Gastrocnemius medialis (tissue), 4 donors: ENCODE measurements around the gene NDRG2. TPM values are rescaled to one million over a fixed set of nuclear protein-coding genes. Genes with fewer than 3 reads are reported as not detected.
A peak's percentile ranks its signal among the peaks of the same experiment; 100 is the strongest.
"Not testable (repeated sequence)": the region's sequence is repeated elsewhere in the genome, so short reads cannot be mapped to it uniquely, and the experiment has no call there.

Experiments used
- ATAC-seq, 2 donors: fragments of 150-250 bp; one replicate each; pipeline ENCODE4 v1.9.1; 2016
- DNase-seq, 2 donors: peaks; one replicate each; pipeline ENCODE4 v3.0.0-alpha.2; 2019
- H3K27ac ChIP-seq, 4 donors: fragments of 200-600 bp; sonication (generic); 1 replicate in 1 of 4; 2 replicates in 3 of 4; pipeline ENCODE4 v1.5.1; 2016 to 2018; ENCODE audit warnings: mild to moderate bottlenecking in 2 of 4, moderate library complexity in 1 of 4
- H3K27me3 ChIP-seq, 3 donors: fragments of 200-600 bp; sonication (generic) in 2 of 3; 1 replicate in 1 of 3; 2 replicates in 2 of 3; pipeline versions ENCODE4 v1.5.1 to v1.6.0; 2016 to 2019; ENCODE audit warnings: mild to moderate bottlenecking in 1 of 3, moderate library complexity in 1 of 3
- H3K36me3 ChIP-seq, 2 donors: fragments of 200-600 bp; sonication (generic) in 1 of 2; one replicate each; pipeline ENCODE4 v1.5.1; 2017 to 2018
- H3K4me1 ChIP-seq, 2 donors: fragments of 200-600 bp; sonication (generic) in 1 of 2; one replicate each; pipeline ENCODE4 v1.5.1; 2016 to 2017; ENCODE audit warnings: mild to moderate bottlenecking in 2 of 2
- H3K4me3 ChIP-seq, 4 donors: fragments of 200-600 bp; sonication (generic) in 3 of 4; 1 replicate in 1 of 4; 2 replicates in 3 of 4; pipeline ENCODE4 v1.5.1; 2016 to 2019; ENCODE audit warnings: mild to moderate bottlenecking in 2 of 4
- H3K9me3 ChIP-seq, 3 donors: fragments of 200-600 bp; sonication (generic) in 2 of 3; 1 replicate in 1 of 3; 2 replicates in 2 of 3; pipeline ENCODE4 v1.5.1; 2016 to 2019
- POLR2A ChIP-seq, 2 donors: fragments of 450-650 bp; IDR thresholded peaks; one replicate each; pipeline ENCODE4 v1.6.1; 2017; ENCODE audit warnings: antibody characterized with exemption in 2 of 2, mild to moderate bottlenecking in 2 of 2, moderate library complexity in 2 of 2
- in situ Hi-C, 4 donors: fragments of 200-750 bp; cut with MboI; loops; one replicate each; pipeline versions ENCODE4 v1.15.0 to v1.8.0; 2017; ENCODE audit warnings: low sequenced_read_pairs in 4 of 4
- intact Hi-C: fragments of 100-400 bp; cut with DNase I; formaldehyde crosslinking; loops from one replicate; pipeline ENCODE4 v1.15.1; 2023; ENCODE audit warnings: low total_unique reads
- total RNA-seq, 4 donors: library from RNA; depleted of rRNA; stranded (reverse); fragments of >200 nt; gene quantifications; one replicate each; pipeline versions ENCODE4 v1.1.0 to v1.2.3, GENCODE V29; 2016
- TF ChIP-seq, protein P1 (sequence below), 5 experiments: fragments of 450-650 bp in 3 of 5; fragments of 200-600 bp in 2 of 5; sonication (generic) in 2 of 5; IDR thresholded peaks in 4 of 5; conservative IDR thresholded peaks in 1 of 5; 1 replicate in 4 of 5; 2 replicates in 1 of 5; pipeline ENCODE4 v1.5.1; 2016 to 2019; ENCODE audit warnings: antibody characterized with exemption in 5 of 5, mild to moderate bottlenecking in 3 of 5, moderate library complexity in 3 of 5

Gene NDRG2
- total RNA-seq, 4 donors from 2014 or later, result 759 to 2,790 (median 1,841) TPM

DNA sequence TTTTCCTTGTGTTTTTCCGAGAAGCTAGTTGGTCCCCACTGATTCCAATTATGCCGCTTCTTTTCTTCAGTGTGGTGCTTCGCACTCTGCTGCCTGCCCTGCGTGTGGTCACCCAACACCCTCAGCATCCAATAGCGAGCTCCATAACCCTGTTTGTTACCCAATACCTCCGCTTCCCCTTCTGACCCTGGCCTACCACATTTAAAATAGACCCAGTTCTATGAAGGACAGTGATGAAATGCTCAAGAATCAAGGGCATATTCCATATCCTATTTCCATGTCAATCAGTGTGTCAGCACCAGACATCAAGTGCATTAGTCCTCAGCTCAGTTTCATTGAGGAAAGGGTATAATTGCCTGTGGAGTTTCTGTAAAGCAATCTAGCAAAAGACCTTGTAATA, 9.5 kb downstream of the NDRG2 start:
- H3K4me1 ChIP-seq, result peaks cover 54 to 62% of the 10 kb centered on the region in 2 donors
- in situ Hi-C loops, result loop anchor here (10.0 kb wide), 2 partner anchors 79 to 89 kb away; partner anchors contain the start of genes TMEM253 (in 2 of the 4) and ZNF219 (in 2 of the 4)

DNA sequence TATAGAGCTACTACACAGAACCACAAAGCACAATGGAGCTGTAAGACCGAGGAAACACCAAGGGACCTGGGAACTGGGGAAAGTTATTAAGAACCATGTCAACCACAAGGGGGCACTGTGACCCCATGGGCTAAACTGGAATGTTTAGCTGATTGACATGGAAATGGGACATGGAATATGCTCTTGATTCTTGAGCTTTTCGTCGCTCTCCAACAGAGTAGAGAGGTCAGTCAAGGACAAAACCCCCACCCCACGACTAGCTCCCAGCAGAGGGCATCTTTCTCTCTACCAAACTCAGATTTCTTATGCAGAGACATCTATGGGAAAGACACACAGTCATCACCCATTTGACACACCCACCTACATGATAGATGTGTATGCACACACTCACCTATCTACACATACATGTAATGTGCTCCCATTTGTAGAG, 10.1 kb downstream of the NDRG2 start:
- in situ Hi-C loops, result loop anchor here (10.0 kb wide), 2 partner anchors 80 to 90 kb away; partner anchors contain the start of genes TMEM253 (in 2 of the 4) and ZNF219 (in 2 of the 4)
- peaks cover 51 to 56% of the 10 kb centered on the region in 2 donors for H3K4me1 ChIP-seq
- no peaks in the 10 kb centered on the region for H3K9me3 ChIP-seq
- peak; percentile 78 to 86 for DNase-seq
- peak overlapping the region; percentile 97 to 100 (median 100) for H3K27ac ChIP-seq
- H3K36me3 ChIP-seq, result peaks cover 0 to 37% of the 10 kb centered on the region in 2 donors
- no peaks in the 10 kb centered on the region for H3K27me3 ChIP-seq
- ATAC-seq, result peak; percentile 72 to 88
- TF ChIP-seq POLR2A (IDR thresholded peaks at IDR 0.05), result no peak
- TF ChIP-seq, protein P1, sequence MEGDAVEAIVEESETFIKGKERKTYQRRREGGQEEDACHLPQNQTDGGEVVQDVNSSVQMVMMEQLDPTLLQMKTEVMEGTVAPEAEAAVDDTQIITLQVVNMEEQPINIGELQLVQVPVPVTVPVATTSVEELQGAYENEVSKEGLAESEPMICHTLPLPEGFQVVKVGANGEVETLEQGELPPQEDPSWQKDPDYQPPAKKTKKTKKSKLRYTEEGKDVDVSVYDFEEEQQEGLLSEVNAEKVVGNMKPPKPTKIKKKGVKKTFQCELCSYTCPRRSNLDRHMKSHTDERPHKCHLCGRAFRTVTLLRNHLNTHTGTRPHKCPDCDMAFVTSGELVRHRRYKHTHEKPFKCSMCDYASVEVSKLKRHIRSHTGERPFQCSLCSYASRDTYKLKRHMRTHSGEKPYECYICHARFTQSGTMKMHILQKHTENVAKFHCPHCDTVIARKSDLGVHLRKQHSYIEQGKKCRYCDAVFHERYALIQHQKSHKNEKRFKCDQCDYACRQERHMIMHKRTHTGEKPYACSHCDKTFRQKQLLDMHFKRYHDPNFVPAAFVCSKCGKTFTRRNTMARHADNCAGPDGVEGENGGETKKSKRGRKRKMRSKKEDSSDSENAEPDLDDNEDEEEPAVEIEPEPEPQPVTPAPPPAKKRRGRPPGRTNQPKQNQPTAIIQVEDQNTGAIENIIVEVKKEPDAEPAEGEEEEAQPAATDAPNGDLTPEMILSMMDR (IDR thresholded peaks at IDR 0.05 in 4 of 5, conservative IDR thresholded peaks at IDR 0.05 in 1 of 5), result peak; percentile 96 to 99 (median 98)
- no peak overlapping the region for H3K4me3 ChIP-seq
- intact Hi-C loops, result loop anchor here (1.0 kb wide), 3 partner anchors 26 to 90 kb away; no protein-coding TSS in a partner anchor

More for the DNA sequence above, 9.5 kb downstream of the NDRG2 start:
- Histone ChIP-seq H3K27me3 (no peaks in the 10 kb centered on the region), H3K9me3 (no peaks in the 10 kb centered on the region), H3K4me3 (no peak overlapping the region), H3K36me3 (peaks cover 0 to 42% of the 10 kb centered on the region in 2 donors), H3K27ac (peak overlapping the region; percentile 97 to 100 (median 100))
- intact Hi-C loops, result no loop called here
- ATAC-seq (peak; percentile 87 to 91), DNase-seq (peak in 1 of 2 donors; percentile 84)
- TF ChIP-seq, protein P1 (IDR thresholded peaks at IDR 0.05 in 4 of 5, conservative IDR thresholded peaks at IDR 0.05 in 1 of 5), result no peak
- TF ChIP-seq POLR2A (IDR thresholded peaks at IDR 0.05), result peak in 1 of 2 donors; percentile 44

- in situ Hi-C loops, result loop anchor here (10.0 kb wide), 2 partner anchors 84 to 94 kb away; partner anchors contain the start of genes TMEM253 (in 2 of the 4) and ZNF219 (in 2 of the 4)
Measured at GRCh38 chr14:21011136-21011535, 13.7 kb downstream of the NDRG2 start.

DNA sequence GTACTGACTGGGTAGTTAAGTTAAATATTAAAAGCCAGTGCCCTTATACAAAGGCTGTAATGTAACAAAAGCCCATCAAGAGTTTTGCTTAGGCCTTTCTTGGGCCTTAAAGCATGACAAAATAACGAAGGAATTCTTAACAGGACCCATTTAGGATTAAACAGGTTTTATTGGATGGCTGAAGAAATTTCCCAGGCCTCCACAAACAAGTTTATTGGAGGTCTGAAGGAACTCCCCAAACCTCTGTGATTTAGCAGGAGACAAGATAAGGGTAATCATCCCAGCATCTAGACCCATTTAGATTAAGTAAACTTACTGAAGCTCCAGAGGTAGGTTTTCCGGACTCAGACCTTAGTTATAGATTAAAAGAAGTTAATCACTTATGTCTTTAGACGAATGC, 15.1 kb downstream of the NDRG2 start:
- H3K27ac ChIP-seq, H3K4me1 ChIP-seq, DNase-seq, ATAC-seq, H3K36me3 ChIP-seq, intact Hi-C loops, H3K4me3 ChIP-seq, H3K9me3 ChIP-seq, H3K27me3 ChIP-seq: not testable (repeated sequence)
- in situ Hi-C loops, result loop anchor here (10.0 kb wide), 2 partner anchors 85 to 95 kb away; partner anchors contain the start of genes TMEM253 (in 2 of the 4) and ZNF219 (in 2 of the 4)

More at GRCh38 chr14:21011136-21011535, 13.7 kb downstream of the NDRG2 start:
- Histone ChIP-seq H3K27ac (no peak overlapping the region), H3K27me3 (no peaks in the 10 kb centered on the region), H3K4me1 (peaks cover 14 to 20% of the 10 kb centered on the region in 2 donors), H3K36me3 (peaks cover 0 to under 1% of the 10 kb centered on the region in 2 donors), H3K4me3 (no peak overlapping the region), H3K9me3 (no peaks in the 10 kb centered on the region)
- DNase-seq (no peak), ATAC-seq (no peak)
- TF ChIP-seq POLR2A (IDR thresholded peaks at IDR 0.05), result no peak
- TF ChIP-seq, protein P1 (IDR thresholded peaks at IDR 0.05 in 4 of 5, conservative IDR thresholded peaks at IDR 0.05 in 1 of 5), result no peak
- intact Hi-C loops, result no loop called here

- Histone ChIP-seq H3K36me3 (no peaks in the 10 kb centered on the region), H3K27ac (peak overlapping the region in 1 of 4 donors; percentile 8), H3K9me3 (no peaks in the 10 kb centered on the region), H3K27me3 (no peaks in the 10 kb centered on the region), H3K4me3 (no peak overlapping the region), H3K4me1 (no peaks in the 10 kb centered on the region)
- ATAC-seq (peak in 1 of 2 donors; percentile 5), DNase-seq (no peak)
- intact Hi-C loops (no loop called here), in situ Hi-C loops (no loop called here)
- no peak for TF ChIP-seq POLR2A (IDR thresholded peaks at IDR 0.05)
- TF ChIP-seq, protein P1 (IDR thresholded peaks at IDR 0.05 in 4 of 5, conservative IDR thresholded peaks at IDR 0.05 in 1 of 5), result no peak
Measured at GRCh38 chr14:21003788-21004346, 21.0 kb downstream of the NDRG2 start.
